PFSK-1 (cell line): Measurements from ENCODE around the gene CALCOCO2.

ENCODE experiments used
- FOXP2 ChIP-seq: optimal IDR thresholded peaks from 2 replicates; pipeline ENCODE3; 2011; ENCODE audit warnings: borderline replicate concordance, control low read depth, inconsistent platforms; ENCODE audit not compliant: insufficient read depth; ENCODE audit errors: extremely low read length, extremely low read depth
- POLR2AphosphoS5 ChIP-seq: IDR thresholded peaks from 2 replicates; pipeline ENCODE4 v1.6.1; 2012; ENCODE audit warnings: low read depth, mild to moderate bottlenecking, control low read depth, low read length, moderate library complexity
- SIN3A ChIP-seq: IDR thresholded peaks from 2 replicates; pipeline ENCODE4 v1.6.1; 2012; ENCODE audit warnings: mild to moderate bottlenecking, low read length, moderate library complexity, borderline replicate concordance; ENCODE audit not compliant: insufficient read depth
- TAF1 ChIP-seq: IDR thresholded peaks from 2 replicates; pipeline ENCODE4 v1.6.1; 2012; ENCODE audit warnings: low read length, control low read depth, borderline replicate concordance; ENCODE audit not compliant: insufficient read depth
- TF ChIP-seq, protein P1 (sequence below), 2 experiments: IDR thresholded peaks; 2 replicates each; pipeline versions ENCODE4 v1.6.1 to v1.8.0; 2011 to 2012; ENCODE audit warnings: low read depth in 2 of 2, low read length in 2 of 2, control low read depth in 1 of 2, inconsistent platforms in 1 of 2, mild to moderate bottlenecking in 1 of 2, moderate library complexity in 1 of 2; ENCODE audit not compliant: insufficient read depth in 1 of 2

CALCOCO2 gene

DNA sequence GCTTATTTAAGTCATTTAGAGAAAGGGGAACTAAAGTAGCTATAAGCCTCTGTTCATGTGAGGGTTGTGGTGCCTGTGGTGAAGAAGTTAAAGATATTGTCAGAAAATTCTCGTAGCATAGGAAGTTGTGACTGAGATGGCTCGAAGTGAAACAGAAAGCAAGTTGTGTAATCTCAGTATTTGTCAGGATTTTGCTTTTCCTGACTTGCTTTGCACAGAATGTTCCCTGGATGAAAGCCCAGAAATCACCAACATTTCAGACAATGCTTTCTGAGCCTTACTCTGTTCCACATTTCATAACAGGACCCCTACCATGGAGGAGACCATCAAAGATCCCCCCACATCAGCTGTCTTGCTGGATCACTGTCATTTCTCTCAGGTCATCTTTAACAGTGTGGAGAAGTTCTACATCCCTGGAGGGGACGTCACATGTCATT is 10.6 kb downstream of the CALCOCO2 start:
- no peak for TF ChIP-seq SIN3A
- TF ChIP-seq POLR2AphosphoS5: no peak
- TF ChIP-seq FOXP2: no peak
- no peak for TF ChIP-seq TAF1
- TF ChIP-seq, protein P1, sequence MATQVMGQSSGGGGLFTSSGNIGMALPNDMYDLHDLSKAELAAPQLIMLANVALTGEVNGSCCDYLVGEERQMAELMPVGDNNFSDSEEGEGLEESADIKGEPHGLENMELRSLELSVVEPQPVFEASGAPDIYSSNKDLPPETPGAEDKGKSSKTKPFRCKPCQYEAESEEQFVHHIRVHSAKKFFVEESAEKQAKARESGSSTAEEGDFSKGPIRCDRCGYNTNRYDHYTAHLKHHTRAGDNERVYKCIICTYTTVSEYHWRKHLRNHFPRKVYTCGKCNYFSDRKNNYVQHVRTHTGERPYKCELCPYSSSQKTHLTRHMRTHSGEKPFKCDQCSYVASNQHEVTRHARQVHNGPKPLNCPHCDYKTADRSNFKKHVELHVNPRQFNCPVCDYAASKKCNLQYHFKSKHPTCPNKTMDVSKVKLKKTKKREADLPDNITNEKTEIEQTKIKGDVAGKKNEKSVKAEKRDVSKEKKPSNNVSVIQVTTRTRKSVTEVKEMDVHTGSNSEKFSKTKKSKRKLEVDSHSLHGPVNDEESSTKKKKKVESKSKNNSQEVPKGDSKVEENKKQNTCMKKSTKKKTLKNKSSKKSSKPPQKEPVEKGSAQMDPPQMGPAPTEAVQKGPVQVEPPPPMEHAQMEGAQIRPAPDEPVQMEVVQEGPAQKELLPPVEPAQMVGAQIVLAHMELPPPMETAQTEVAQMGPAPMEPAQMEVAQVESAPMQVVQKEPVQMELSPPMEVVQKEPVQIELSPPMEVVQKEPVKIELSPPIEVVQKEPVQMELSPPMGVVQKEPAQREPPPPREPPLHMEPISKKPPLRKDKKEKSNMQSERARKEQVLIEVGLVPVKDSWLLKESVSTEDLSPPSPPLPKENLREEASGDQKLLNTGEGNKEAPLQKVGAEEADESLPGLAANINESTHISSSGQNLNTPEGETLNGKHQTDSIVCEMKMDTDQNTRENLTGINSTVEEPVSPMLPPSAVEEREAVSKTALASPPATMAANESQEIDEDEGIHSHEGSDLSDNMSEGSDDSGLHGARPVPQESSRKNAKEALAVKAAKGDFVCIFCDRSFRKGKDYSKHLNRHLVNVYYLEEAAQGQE (IDR thresholded peaks at IDR 0.05; ENCODE audit: insufficient read depth in 1 of 2, low read depth in 2 of 2, low read length in 2 of 2): no peak

DNA sequence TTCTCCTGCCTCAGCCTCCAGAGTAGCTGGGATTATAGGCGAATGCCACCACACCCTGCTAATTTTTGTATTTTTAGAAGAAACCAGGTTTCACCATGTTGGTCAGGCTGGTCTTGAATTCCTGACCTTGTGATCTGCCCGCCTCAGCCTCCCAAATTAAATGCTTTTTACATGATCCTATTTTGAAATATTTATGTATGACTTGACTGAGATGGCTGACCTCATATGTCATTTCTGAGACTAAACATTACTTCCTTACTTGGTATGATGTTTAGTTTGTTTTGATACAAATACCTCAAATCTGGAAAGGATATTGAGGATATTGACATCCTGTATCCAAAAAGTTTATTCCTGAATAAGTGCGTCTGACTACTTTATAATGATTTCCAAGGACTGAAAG is 11.9 kb downstream of the CALCOCO2 start:
- TF ChIP-seq SIN3A: no peak
- TF ChIP-seq TAF1: no peak
- no peak for TF ChIP-seq FOXP2
- no peak for TF ChIP-seq POLR2AphosphoS5
- TF ChIP-seq, protein P1 (IDR thresholded peaks at IDR 0.05; ENCODE audit: insufficient read depth in 1 of 2, low read depth in 2 of 2, low read length in 2 of 2): no peak

DNA sequence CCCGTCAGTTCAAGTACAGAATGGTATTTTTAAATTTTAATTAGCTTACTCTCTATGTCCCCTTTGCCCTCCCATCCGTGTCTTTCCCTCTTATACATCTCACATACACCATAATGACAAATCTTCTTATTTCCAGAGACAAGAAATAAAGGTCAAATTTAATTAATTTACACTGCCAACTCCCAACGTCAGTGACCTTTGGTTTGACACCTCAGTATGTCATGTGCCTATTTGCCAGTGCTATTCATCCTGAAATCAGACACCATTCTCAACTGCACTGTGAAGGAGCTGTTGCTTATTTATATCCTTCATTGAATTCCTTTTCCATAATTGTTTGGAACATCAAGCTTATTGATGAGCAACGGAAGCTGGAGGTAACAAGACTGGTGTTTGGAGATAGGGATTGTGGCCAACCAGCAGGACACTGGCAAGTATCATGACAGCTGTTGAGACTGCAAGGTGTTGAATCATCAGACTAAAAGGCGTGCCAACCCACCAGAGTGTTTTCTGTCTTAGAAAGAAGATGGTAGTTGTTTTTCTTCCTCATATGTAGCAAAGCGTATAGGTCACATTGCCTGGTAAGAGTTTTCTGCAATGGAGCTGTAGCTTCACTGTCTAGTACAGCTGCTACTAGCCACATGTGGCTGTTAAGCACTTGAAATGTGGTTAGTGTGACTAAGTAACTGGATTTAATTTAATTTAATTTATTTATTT is 12.5 kb downstream of the CALCOCO2 start:
- TF ChIP-seq FOXP2: no peak
- TF ChIP-seq TAF1: no peak
- TF ChIP-seq SIN3A: no peak
- TF ChIP-seq, protein P1 (IDR thresholded peaks at IDR 0.05; ENCODE audit: insufficient read depth in 1 of 2, low read depth in 2 of 2, low read length in 2 of 2): no peak
- no peak for TF ChIP-seq POLR2AphosphoS5

DNA sequence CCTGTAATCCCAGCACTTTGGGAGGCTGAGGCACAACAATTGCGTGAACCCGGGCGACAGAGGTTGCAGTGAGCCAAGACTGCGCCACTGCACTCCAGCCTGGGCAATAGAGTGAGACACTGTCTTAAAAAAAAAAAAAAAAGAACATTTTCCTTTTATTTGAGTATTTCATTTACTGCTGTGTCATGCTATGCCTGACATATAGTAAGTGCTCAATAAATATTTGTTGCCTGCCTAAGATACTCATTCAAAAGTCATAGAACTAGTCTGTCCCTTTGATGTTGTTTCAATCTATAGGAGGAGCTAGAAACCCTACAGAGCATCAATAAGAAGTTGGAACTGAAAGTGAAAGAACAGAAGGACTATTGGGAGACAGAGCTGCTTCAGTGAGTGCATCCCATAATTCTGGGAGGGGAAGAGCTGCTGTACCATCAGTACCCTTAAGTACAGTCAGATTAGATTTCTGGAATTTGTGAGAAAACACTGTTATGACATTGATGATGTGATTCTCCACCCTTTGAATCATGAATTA is 20.0 kb downstream of the CALCOCO2 start:
- TF ChIP-seq FOXP2 (no peak), SIN3A (no peak), POLR2AphosphoS5 (no peak), TAF1 (no peak)
- TF ChIP-seq, protein P1 (IDR thresholded peaks at IDR 0.05; ENCODE audit: insufficient read depth in 1 of 2, low read depth in 2 of 2, low read length in 2 of 2): no peak
